Right ventricle myocardium inferior (tissue), 1 donor: ENCODE results near the gene TTLL11. TPM values are rescaled to one million over a fixed set of nuclear protein-coding genes. Genes with fewer than 3 reads are reported as not detected.

Experiments
- ATAC-seq: fragments of 200-7000 bp; cut with Tn5 transposase; one replicate; pipeline ENCODE4 v1.9.1; 2020; ENCODE audit warnings: mild to moderate bottlenecking, moderate library complexity
- DNase-seq: peaks from one replicate; pipeline ENCODE4 v3.0.0; 2021; ENCODE audit errors: missing footprints
- intact Hi-C: fragments of 100-400 bp; cut with DNase I; formaldehyde crosslinking; loops from one replicate; pipeline ENCODE4 v1.11.0; 2022
- total RNA-seq: library from RNA; stranded (reverse); fragmentation: NEBNext Ultra II Directional; extraction: Animal tissue kit (Norgen Biotek cat#: 25700); gene quantifications from one replicate; pipeline ENCODE4 v1.2.1, GENCODE V29; 2021
- donor health status: DM: no; HTN: yes; CAD: no; lungs with severe emphysema.

The TTLL11 gene
- total RNA-seq, 1 donor from 2014 or later = 5.0 TPM

- no peak for DNase-seq
- intact Hi-C loops = no loop called here
- no peak for ATAC-seq
Measured at GRCh38 chr9:121972501-121972981, 120.6 kb downstream of the TTLL11 start.

GRCh38 chr9:121968056-121968455 lies 125.1 kb downstream of the TTLL11 start:
- ATAC-seq = no peak
- intact Hi-C loops = no loop called here
- DNase-seq = no peak

GRCh38 chr9:121966706-121967105 lies 126.4 kb downstream of the TTLL11 start:
- ATAC-seq (no peak), DNase-seq (no peak)
- intact Hi-C loops = no loop called here

- ATAC-seq (no peak), DNase-seq (no peak)
- intact Hi-C loops = no loop called here
Measured at GRCh38 chr9:121963528-121963995, 129.5 kb downstream of the TTLL11 start.

- ATAC-seq (no peak), DNase-seq (no peak)
- intact Hi-C loops = no loop called here
Measured at GRCh38 chr9:121962421-121962820, 130.7 kb downstream of the TTLL11 start.

- ATAC-seq = no peak
- intact Hi-C loops = no loop called here
- no peak for DNase-seq
Measured at GRCh38 chr9:121960665-121961064, 132.4 kb downstream of the TTLL11 start.

- intact Hi-C loops = no loop called here
- no peak for ATAC-seq
- DNase-seq = no peak
Measured at GRCh38 chr9:121958530-121958929, 134.6 kb downstream of the TTLL11 start.

- DNase-seq = no peak
- intact Hi-C loops = no loop called here
- no peak for ATAC-seq
Measured at GRCh38 chr9:121956808-121957207, 136.3 kb downstream of the TTLL11 start.

- ATAC-seq (no peak), DNase-seq (no peak)
- intact Hi-C loops = no loop called here
Measured at GRCh38 chr9:121955649-121956048, 137.5 kb downstream of the TTLL11 start.

- peak; percentile 74 for ATAC-seq
- intact Hi-C loops = no loop called here
- DNase-seq = no peak
Measured at GRCh38 chr9:121954477-121955140, 138.5 kb downstream of the TTLL11 start.

- intact Hi-C loops = no loop called here
- DNase-seq = no peak
Measured at GRCh38 chr9:121952611-121953010, 140.5 kb downstream of the TTLL11 start.

GRCh38 chr9:121950866-121951265 lies 142.2 kb downstream of the TTLL11 start:
- DNase-seq = no peak
- intact Hi-C loops = no loop called here
- no peak for ATAC-seq

More at GRCh38 chr9:121952611-121953010, 140.5 kb downstream of the TTLL11 start:
- no peak for ATAC-seq

GRCh38 chr9:121950441-121950840 lies 142.7 kb downstream of the TTLL11 start:
- DNase-seq = no peak
- ATAC-seq = no peak
- intact Hi-C loops = no loop called here

GRCh38 chr9:121949766-121950165 lies 143.3 kb downstream of the TTLL11 start:
- intact Hi-C loops = no loop called here
- DNase-seq = no peak
- ATAC-seq = no peak

GRCh38 chr9:121949364-121949763 lies 143.7 kb downstream of the TTLL11 start:
- DNase-seq (no peak), ATAC-seq (no peak)
- intact Hi-C loops = no loop called here

GRCh38 chr9:121947775-121948174 lies 145.3 kb downstream of the TTLL11 start:
- ATAC-seq (no peak), DNase-seq (no peak)
- intact Hi-C loops = no loop called here

GRCh38 chr9:121946465-121946864 lies 146.6 kb downstream of the TTLL11 start:
- ATAC-seq = no peak
- intact Hi-C loops = no loop called here
- DNase-seq = no peak

GRCh38 chr9:121945849-121946248 lies 147.3 kb downstream of the TTLL11 start:
- no peak for DNase-seq
- no peak for ATAC-seq
- intact Hi-C loops = no loop called here

GRCh38 chr9:121945281-121945680 lies 147.8 kb downstream of the TTLL11 start:
- DNase-seq (no peak), ATAC-seq (no peak)
- intact Hi-C loops = no loop called here

GRCh38 chr9:121944711-121945191 lies 148.4 kb downstream of the TTLL11 start:
- ATAC-seq = no peak
- intact Hi-C loops = no loop called here
- no peak for DNase-seq

GRCh38 chr9:121943463-121943862 lies 149.6 kb downstream of the TTLL11 start:
- no peak for DNase-seq
- intact Hi-C loops = no loop called here
- ATAC-seq = no peak
